RWPE1 (cell line): Measurements from ENCODE around the gene TNS1.
"Not testable (repeated sequence)": the region's sequence is repeated elsewhere in the genome, so short reads cannot be mapped to it uniquely, and the experiment has no call there.

Source experiments
- CTCF ChIA-PET: fragments of 350-600 bp; sonication (Branson Sonifier 250); formaldehyde crosslinking; extraction: SDS; loops from one replicate; lab custom pipeline; 2021; lab: Yijun Ruan, JAX
- POLR2A ChIA-PET: fragments of 400-600 bp; formaldehyde crosslinking; extraction: SDS; loops from one replicate; lab custom pipeline; 2020; ENCODE audit warnings: antibody characterized with exemption; ENCODE audit not compliant: low non-redundant PET; lab: Yijun Ruan, JAX
- DNase-seq: peaks from one replicate; pipeline ENCODE4 v3.0.0; 2012; ENCODE audit warnings: low spot score
- H3K27ac ChIP-seq: fragments of 450-650 bp; 2 replicates; pipeline ENCODE4 v1.5.1; 2017
- CTCF ChIP-seq: fragments of 450-650 bp; conservative IDR thresholded peaks from 2 replicates; pipeline ENCODE4 v1.5.1; 2017; ENCODE audit warnings: low read depth, mild to moderate bottlenecking

TNS1 gene

GRCh38 chr2:217813828-217814227 lies 189.0 kb downstream of the TNS1 start:
- POLR2A ChIA-PET: no interaction called here
- CTCF ChIA-PET: no interaction called here
- no peak for TF ChIP-seq CTCF
- DNase-seq: no peak
- H3K27ac ChIP-seq: no peak overlapping the region

GRCh38 chr2:217812170-217812569 lies 190.6 kb downstream of the TNS1 start:
- CTCF ChIA-PET: interaction anchor here (0.7 kb wide), 1 partner anchor 634 kb away, joined by 3 read pairs; no protein-coding TSS in a partner anchor
- POLR2A ChIA-PET: no interaction called here

GRCh38 chr2:217810260-217810659 lies 192.5 kb downstream of the TNS1 start:
- no peak for DNase-seq
- CTCF ChIA-PET: no interaction called here
- H3K27ac ChIP-seq: no peak overlapping the region
- POLR2A ChIA-PET: no interaction called here
- no peak for TF ChIP-seq CTCF

More at GRCh38 chr2:217812170-217812569, 190.6 kb downstream of the TNS1 start:
- no peak for TF ChIP-seq CTCF
- no peak overlapping the region for H3K27ac ChIP-seq
- no peak for DNase-seq

GRCh38 chr2:217809736-217810135 lies 193.1 kb downstream of the TNS1 start:
- ChIA-PET CTCF (no interaction called here), POLR2A (no interaction called here)
- DNase-seq: no peak
- no peak overlapping the region for H3K27ac ChIP-seq
- TF ChIP-seq CTCF: no peak

- H3K27ac ChIP-seq, DNase-seq, POLR2A ChIA-PET, CTCF ChIA-PET: not testable (repeated sequence)
Measured at GRCh38 chr2:217808967-217809366, 193.8 kb downstream of the TNS1 start.

GRCh38 chr2:217808326-217808725 lies 194.5 kb downstream of the TNS1 start:
- ChIA-PET CTCF (no interaction called here), POLR2A (no interaction called here)
- no peak for DNase-seq
- H3K27ac ChIP-seq: no peak overlapping the region
- no peak for TF ChIP-seq CTCF

- TF ChIP-seq CTCF: no peak
- ChIA-PET CTCF (interaction anchor here (1.1 to 1.3 kb wide), 2 partner anchors 18 to 181 kb away, joined by 3 to 4 read pairs; no protein-coding TSS in a partner anchor), POLR2A (no interaction called here)
- no peak overlapping the region for H3K27ac ChIP-seq
- no peak for DNase-seq
Measured at GRCh38 chr2:217807753-217808152, 195.0 kb downstream of the TNS1 start.
